HCT116 (cell line): ENCODE results near the gene RTN4RL2. TPM values are rescaled to one million over a fixed set of nuclear protein-coding genes. Genes with fewer than 3 reads are reported as not detected.

ENCODE experiments used
- ATAC-seq: fragments of 200-7000 bp; cut with Tn5 transposase; 2 replicates; pipeline ENCODE4 v1.9.1; 2020; ENCODE audit warnings: mild to moderate bottlenecking, moderate library complexity
- BruUV-seq: library from RNA; stranded (reverse); fragments of 400-500 nt; replicated peaks from 2 replicates; lab custom pipeline; 2021; lab: Mats Ljungman, UMichigan
- CTCF ChIA-PET: fragments of 300-600 bp; sonication (Branson Sonifier 250); formaldehyde crosslinking; loops from one replicate; lab custom pipeline; 2021; ENCODE audit warnings: antibody characterized with exemption; lab: Charles Lee
- POLR2A ChIA-PET: fragments of 300-600, 350-600 bp; sonication (Branson Sonifier 250); formaldehyde crosslinking; loops from one replicate; lab custom pipeline; 2021; ENCODE audit warnings: antibody characterized with exemption; lab: Charles Lee
- RAD21 ChIA-PET, 2 experiments: fragments of 300-600 bp; sonication (Branson Sonifier 250); formaldehyde crosslinking; loops; one replicate each; lab custom pipeline; 2023; ENCODE audit warnings: low total read pairs in 2 of 2; ENCODE audit not compliant: uncharacterized antibody in 2 of 2, unreplicated experiment in 2 of 2, low non-redundant PET in 1 of 2; lab: Charles Lee
- DNase-seq: peaks from one replicate; pipeline ENCODE4 v3.0.0-alpha.2; 2010; ENCODE audit warnings: low read depth, low spot score
- H2AFZ ChIP-seq: fragments of 200-600 bp; shearing (Covaris generic), sonication (generic); 2 replicates; pipeline ENCODE4 v1.6.1; 2017; ENCODE audit warnings: low read depth, mixed run types, mixed read lengths, antibody characterized with exemption, low read length; ENCODE audit not compliant: poor library complexity, severe bottlenecking
- H3K27ac ChIP-seq: 2 replicates; pipeline ENCODE4 v1.5.1; 2012; ENCODE audit warnings: low read depth, low read length
- H3K27me3 ChIP-seq: fragments of 200-600 bp; sonication (generic); 2 replicates; pipeline ENCODE4 v1.6.1; 2016; ENCODE audit warnings: mixed run types, low read length, mixed read lengths; ENCODE audit not compliant: insufficient read depth
- H3K36me3 ChIP-seq, 2 experiments: fragments of 200-500 bp in 1 of 2; fragments of 200-600 bp in 1 of 2; sonication (Bioruptor generic) in 1 of 2; sonication (generic) in 1 of 2; 2 replicates each; pipeline versions ENCODE4 v1.5.1 to v1.6.1; 2014 to 2016; ENCODE audit warnings: low read length in 2 of 2, inconsistent platforms in 1 of 2, mixed read lengths in 1 of 2, mixed run types in 1 of 2; ENCODE audit not compliant: insufficient read depth in 2 of 2, control insufficient read depth in 1 of 2
- H3K4me1 ChIP-seq, 2 experiments: fragments of 200-600 bp in 1 of 2; sonication (generic) in 1 of 2; 2 replicates each; pipeline versions ENCODE4 v1.5.1 to v1.6.1; 2012 to 2017; ENCODE audit warnings: low read length in 2 of 2, inconsistent platforms in 1 of 2, mild to moderate bottlenecking in 1 of 2, mixed read lengths in 1 of 2, mixed run types in 1 of 2, moderate library complexity in 1 of 2; ENCODE audit not compliant: insufficient read depth in 2 of 2, control insufficient read depth in 1 of 2
- H3K4me2 ChIP-seq: fragments of 200-600 bp; sonication (generic); 2 replicates; pipeline ENCODE4 v1.6.1; 2017; ENCODE audit warnings: mixed run types, low read length, mixed read lengths
- H3K4me3 ChIP-seq, 2 experiments: fragments of 200-600 bp in 1 of 2; sonication (generic) in 1 of 2; replicated peaks in 1 of 2; 2 replicates each; pipeline ENCODE4 v1.5.1; 2011 to 2016; ENCODE audit warnings: low read length in 2 of 2, control low read depth in 1 of 2, low read depth in 1 of 2, mild to moderate bottlenecking in 1 of 2, mixed read lengths in 1 of 2, mixed run types in 1 of 2
- H3K79me2 ChIP-seq: fragments of 200-600 bp; sonication (generic); 2 replicates; pipeline ENCODE4 v1.6.1; 2017; ENCODE audit warnings: mild to moderate bottlenecking, mixed run types, low read length, moderate library complexity, mixed read lengths; ENCODE audit not compliant: insufficient read depth
- H3K9ac ChIP-seq: fragments of 200-600 bp; sonication (generic); 2 replicates; pipeline ENCODE4 v1.6.1; 2016; ENCODE audit warnings: low read length, mixed read lengths
- H3K9me2 ChIP-seq: fragments of 200-600 bp; sonication (generic), shearing (Covaris generic); 2 replicates; pipeline ENCODE4 v1.6.1; 2017; ENCODE audit warnings: mixed run types, mild to moderate bottlenecking, moderate library complexity; ENCODE audit not compliant: insufficient read depth
- H3K9me3 ChIP-seq, 2 experiments: fragments of 200-500 bp in 1 of 2; fragments of 200-600 bp in 1 of 2; sonication (Bioruptor generic) in 1 of 2; sonication (generic) in 1 of 2; 2 replicates each; pipeline ENCODE4 v1.6.1; 2014 to 2017; ENCODE audit warnings: low read length in 2 of 2, mixed read lengths in 2 of 2, inconsistent platforms in 1 of 2, low read depth in 1 of 2, mild to moderate bottlenecking in 1 of 2, mixed run types in 1 of 2, moderate library complexity in 1 of 2; ENCODE audit not compliant: control insufficient read depth in 1 of 2, insufficient read depth in 1 of 2
- H4K20me1 ChIP-seq: fragments of 200-600 bp; sonication (generic), shearing (Covaris generic); 2 replicates; pipeline ENCODE4 v1.6.1; 2017; ENCODE audit warnings: mixed run types, mild to moderate bottlenecking, moderate library complexity; ENCODE audit not compliant: insufficient read depth
- CEBPB ChIP-seq: IDR thresholded peaks from 2 replicates; pipeline ENCODE4 v1.6.1; 2012; ENCODE audit warnings: low read depth
- EZH2 ChIP-seq: fragments of 200-600 bp; sonication (generic); IDR thresholded peaks from 2 replicates; pipeline ENCODE4 v1.6.1; 2017; ENCODE audit warnings: antibody characterized with exemption, mixed run types
- JUND ChIP-seq: IDR thresholded peaks from 2 replicates; pipeline ENCODE4 v1.6.1; 2012
- REST ChIP-seq: IDR thresholded peaks from 2 replicates; pipeline ENCODE4 v1.6.1; 2012; ENCODE audit warnings: low read depth
- TCF7L2 ChIP-seq: IDR thresholded peaks from 2 replicates; pipeline ENCODE4 v1.7.0; 2011; ENCODE audit warnings: borderline replicate concordance, inconsistent platforms; ENCODE audit not compliant: insufficient read depth, insufficient read length; ENCODE audit errors: extremely low read depth
- ZBTB33 ChIP-seq: IDR thresholded peaks from 2 replicates; pipeline ENCODE4 v1.6.1; 2011; ENCODE audit warnings: mild to moderate bottlenecking, low read length, moderate library complexity; ENCODE audit not compliant: insufficient replicate concordance; ENCODE audit errors: extremely low read depth
- ZFX ChIP-seq: fragments of 450-650 bp; IDR thresholded peaks from 2 replicates; pipeline ENCODE4 v1.6.1; 2017
- intact Hi-C: fragments of 100-400 bp; cut with micrococcal nuclease; formaldehyde crosslinking; loops from 2 replicates; pipeline ENCODE4 v1.10.0; 2022
- total RNA-seq: library from RNA; stranded (reverse); gene quantifications from one replicate; pipeline ENCODE4 v1.2.1, GENCODE V29; 2021; ENCODE audit not compliant: unreplicated experiment

The RTN4RL2 gene
- total RNA-seq, 1 experiment from 2014 or later = 24.0 TPM

GRCh38 chr11:57474803-57475115, 14.4 kb downstream of the RTN4RL2 start:
- H3K9me3 ChIP-seq = no peaks in the 10 kb centered on the region
- ChIA-PET POLR2A (no interaction called here), CTCF (interaction anchor here (0.7 to 0.9 kb wide), 2 partner anchors 17 to 19 kb away, joined by 3 to 4 read pairs; no protein-coding TSS in a partner anchor), RAD21 (no interaction called here)
- intact Hi-C loops = no loop called here
- H2AFZ ChIP-seq = no peak overlapping the region
- no peaks in the 10 kb centered on the region for H3K79me2 ChIP-seq
- BruUV-seq = no TSS peak
- H3K27ac ChIP-seq = no peak overlapping the region
- ATAC-seq (no peak), DNase-seq (no peak)
- H3K4me2 ChIP-seq = no peak overlapping the region
- H3K4me1 ChIP-seq = no peaks in the 10 kb centered on the region
- TF ChIP-seq ZBTB33 = no peak
- TF ChIP-seq EZH2 = no peak
- TF ChIP-seq ZFX = no peak
- TF ChIP-seq TCF7L2 = no peak
- no peak for TF ChIP-seq REST
- no peak for TF ChIP-seq JUND
- TF ChIP-seq CEBPB = no peak
- peaks cover 0 to 2% of the 10 kb centered on the region in 2 experiments; a peak in 2 of 4 replicates for H3K36me3 ChIP-seq
- no peaks in the 10 kb centered on the region for H4K20me1 ChIP-seq
- H3K4me3 ChIP-seq = no peak overlapping the region
- no peaks in the 10 kb centered on the region for H3K9me2 ChIP-seq
- no peaks in the 10 kb centered on the region for H3K27me3 ChIP-seq
- no peak overlapping the region for H3K9ac ChIP-seq
